Measurements from ENCODE around the gene BLOC1S3. TPM values are rescaled to one million over a fixed set of nuclear protein-coding genes. Genes with fewer than 3 reads are reported as not detected.

Gene BLOC1S3
- total and polyA plus RNA-seq, 2 of the 13 experiments (the other 11 are each of a cell fraction or from before 2014, with no cell fraction given), result 4.3 to 4.8 TPM

DNA sequence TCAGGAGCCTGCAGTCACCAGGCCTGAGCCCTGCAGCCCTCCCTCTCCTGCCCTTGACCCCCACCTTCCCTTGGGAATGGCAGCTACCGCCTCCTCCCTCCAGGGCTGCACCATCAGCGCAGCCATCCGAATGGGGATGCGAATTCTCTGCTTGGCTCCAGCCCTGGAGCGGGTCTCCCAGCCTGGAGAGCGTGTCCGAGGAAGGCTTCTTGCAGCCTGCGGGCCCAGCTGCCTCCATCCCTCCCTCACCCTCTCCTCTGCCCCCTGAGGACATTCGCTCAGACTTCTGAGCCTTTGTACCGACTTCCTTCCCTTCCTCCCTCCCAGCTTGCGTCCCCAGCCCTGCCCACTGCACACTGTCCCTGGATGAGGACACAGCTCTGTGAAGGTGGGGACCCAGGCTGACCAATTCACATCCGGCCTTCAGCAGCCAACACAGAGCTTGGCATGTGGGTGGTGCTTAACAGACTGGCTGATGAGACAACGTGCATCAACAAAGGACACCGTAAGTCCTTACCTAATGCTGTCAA, 11.8 kb upstream of the BLOC1S3 start (continued):
- no peak for TF ChIP-seq GLI4 (CRISPR knock-in tag; IDR thresholded peaks at IDR 0.05; ENCODE audit: borderline replicate concordance)
- TF ChIP-seq ZNF614 (CRISPR knock-in tag; IDR thresholded peaks at IDR 0.05; ENCODE audit: borderline replicate concordance), result no peak
- no peak for TF ChIP-seq NAIF1 (CRISPR knock-in tag; IDR thresholded peaks at IDR 0.05; ENCODE audit: borderline replicate concordance)
- TF ChIP-seq TAF15 (IDR thresholded peaks at IDR 0.05; ENCODE audit: low read depth, low read length, poor library complexity, severe bottlenecking), result no peak
- no peak for TF ChIP-seq ZNF101 (CRISPR knock-in tag; IDR thresholded peaks at IDR 0.05; ENCODE audit: borderline replicate concordance, low read depth)
- TF ChIP-seq MIER3 (CRISPR knock-in tag; IDR thresholded peaks at IDR 0.05; ENCODE audit: borderline replicate concordance), result no peak
- no peak for TF ChIP-seq DMAP1 (CRISPR knock-in tag; IDR thresholded peaks at IDR 0.05)
- no peak for TF ChIP-seq TMF1 (CRISPR knock-in tag; IDR thresholded peaks at IDR 0.05; ENCODE audit: low read depth)
- no peak for TF ChIP-seq ZFP82 (CRISPR knock-in tag; IDR thresholded peaks at IDR 0.05; ENCODE audit: borderline replicate concordance)
- TF ChIP-seq, protein P1, sequence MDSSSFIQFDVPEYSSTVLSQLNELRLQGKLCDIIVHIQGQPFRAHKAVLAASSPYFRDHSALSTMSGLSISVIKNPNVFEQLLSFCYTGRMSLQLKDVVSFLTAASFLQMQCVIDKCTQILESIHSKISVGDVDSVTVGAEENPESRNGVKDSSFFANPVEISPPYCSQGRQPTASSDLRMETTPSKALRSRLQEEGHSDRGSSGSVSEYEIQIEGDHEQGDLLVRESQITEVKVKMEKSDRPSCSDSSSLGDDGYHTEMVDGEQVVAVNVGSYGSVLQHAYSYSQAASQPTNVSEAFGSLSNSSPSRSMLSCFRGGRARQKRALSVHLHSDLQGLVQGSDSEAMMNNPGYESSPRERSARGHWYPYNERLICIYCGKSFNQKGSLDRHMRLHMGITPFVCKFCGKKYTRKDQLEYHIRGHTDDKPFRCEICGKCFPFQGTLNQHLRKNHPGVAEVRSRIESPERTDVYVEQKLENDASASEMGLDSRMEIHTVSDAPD (CRISPR knock-in tag; IDR thresholded peaks at IDR 0.05), result no peak
- no peak for TF ChIP-seq RNF2 (conservative IDR thresholded peaks at IDR 0.05; ENCODE audit: low read depth)
- TF ChIP-seq, protein P2, sequence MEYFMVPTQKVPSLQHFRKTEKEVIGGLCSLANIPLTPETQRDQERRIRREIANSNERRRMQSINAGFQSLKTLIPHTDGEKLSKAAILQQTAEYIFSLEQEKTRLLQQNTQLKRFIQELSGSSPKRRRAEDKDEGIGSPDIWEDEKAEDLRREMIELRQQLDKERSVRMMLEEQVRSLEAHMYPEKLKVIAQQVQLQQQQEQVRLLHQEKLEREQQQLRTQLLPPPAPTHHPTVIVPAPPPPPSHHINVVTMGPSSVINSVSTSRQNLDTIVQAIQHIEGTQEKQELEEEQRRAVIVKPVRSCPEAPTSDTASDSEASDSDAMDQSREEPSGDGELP (IDR thresholded peaks at IDR 0.05; ENCODE audit: borderline replicate concordance, low read depth), result no peak
- TF ChIP-seq HNRNPL (IDR thresholded peaks at IDR 0.05; ENCODE audit: low read depth, low read length), result no peak
- no peak for TF ChIP-seq ZNF10 (CRISPR knock-in tag; IDR thresholded peaks at IDR 0.05; ENCODE audit: borderline replicate concordance, low read depth)
- TF ChIP-seq, protein P3, sequence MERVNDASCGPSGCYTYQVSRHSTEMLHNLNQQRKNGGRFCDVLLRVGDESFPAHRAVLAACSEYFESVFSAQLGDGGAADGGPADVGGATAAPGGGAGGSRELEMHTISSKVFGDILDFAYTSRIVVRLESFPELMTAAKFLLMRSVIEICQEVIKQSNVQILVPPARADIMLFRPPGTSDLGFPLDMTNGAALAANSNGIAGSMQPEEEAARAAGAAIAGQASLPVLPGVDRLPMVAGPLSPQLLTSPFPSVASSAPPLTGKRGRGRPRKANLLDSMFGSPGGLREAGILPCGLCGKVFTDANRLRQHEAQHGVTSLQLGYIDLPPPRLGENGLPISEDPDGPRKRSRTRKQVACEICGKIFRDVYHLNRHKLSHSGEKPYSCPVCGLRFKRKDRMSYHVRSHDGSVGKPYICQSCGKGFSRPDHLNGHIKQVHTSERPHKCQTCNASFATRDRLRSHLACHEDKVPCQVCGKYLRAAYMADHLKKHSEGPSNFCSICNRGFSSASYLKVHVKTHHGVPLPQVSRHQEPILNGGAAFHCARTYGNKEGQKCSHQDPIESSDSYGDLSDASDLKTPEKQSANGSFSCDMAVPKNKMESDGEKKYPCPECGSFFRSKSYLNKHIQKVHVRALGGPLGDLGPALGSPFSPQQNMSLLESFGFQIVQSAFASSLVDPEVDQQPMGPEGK (CRISPR knock-in tag; IDR thresholded peaks at IDR 0.05), result peak; percentile 43; the same call in 1 of the 2 replicates
- TF ChIP-seq SCMH1 (CRISPR knock-in tag; IDR thresholded peaks at IDR 0.05; ENCODE audit: borderline replicate concordance), result no peak
- TF ChIP-seq ATF1 (CRISPR knock-in tag; IDR thresholded peaks at IDR 0.05), result no peak
- TF ChIP-seq THYN1 (CRISPR knock-in tag; IDR thresholded peaks at IDR 0.05; ENCODE audit: borderline replicate concordance, low read depth), result no peak
- TF ChIP-seq, protein P4, sequence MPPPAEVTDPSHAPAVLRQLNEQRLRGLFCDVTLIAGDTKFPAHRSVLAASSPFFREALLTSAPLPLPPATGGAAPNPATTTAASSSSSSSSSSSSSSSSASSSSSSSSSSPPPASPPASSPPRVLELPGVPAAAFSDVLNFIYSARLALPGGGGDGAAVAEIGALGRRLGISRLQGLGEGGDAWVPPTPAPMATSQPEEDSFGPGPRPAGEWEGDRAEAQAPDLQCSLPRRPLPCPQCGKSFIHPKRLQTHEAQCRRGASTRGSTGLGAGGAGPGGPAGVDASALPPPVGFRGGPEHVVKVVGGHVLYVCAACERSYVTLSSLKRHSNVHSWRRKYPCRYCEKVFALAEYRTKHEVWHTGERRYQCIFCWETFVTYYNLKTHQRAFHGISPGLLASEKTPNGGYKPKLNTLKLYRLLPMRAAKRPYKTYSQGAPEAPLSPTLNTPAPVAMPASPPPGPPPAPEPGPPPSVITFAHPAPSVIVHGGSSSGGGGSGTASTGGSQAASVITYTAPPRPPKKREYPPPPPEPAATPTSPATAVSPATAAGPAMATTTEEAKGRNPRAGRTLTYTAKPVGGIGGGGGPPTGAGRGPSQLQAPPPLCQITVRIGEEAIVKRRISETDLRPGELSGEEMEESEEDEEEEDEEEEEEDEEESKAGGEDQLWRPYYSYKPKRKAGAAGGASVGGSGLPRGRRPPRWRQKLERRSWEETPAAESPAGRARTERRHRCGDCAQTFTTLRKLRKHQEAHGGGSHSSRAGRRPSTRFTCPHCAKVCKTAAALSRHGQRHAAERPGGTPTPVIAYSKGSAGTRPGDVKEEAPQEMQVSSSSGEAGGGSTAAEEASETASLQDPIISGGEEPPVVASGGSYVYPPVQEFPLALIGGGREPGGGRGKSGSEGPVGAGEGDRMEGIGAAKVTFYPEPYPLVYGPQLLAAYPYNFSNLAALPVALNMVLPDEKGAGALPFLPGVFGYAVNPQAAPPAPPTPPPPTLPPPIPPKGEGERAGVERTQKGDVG (CRISPR knock-in tag; IDR thresholded peaks at IDR 0.05; ENCODE audit: borderline replicate concordance), result no peak
- TF ChIP-seq KDM5B (CRISPR knock-in tag; IDR thresholded peaks at IDR 0.05; ENCODE audit: borderline replicate concordance), result no peak; the same call in 1 of the 2 replicates
- no peak for TF ChIP-seq ZNF616 (CRISPR knock-in tag; IDR thresholded peaks at IDR 0.05; ENCODE audit: low read depth)
- TF ChIP-seq, protein P5, sequence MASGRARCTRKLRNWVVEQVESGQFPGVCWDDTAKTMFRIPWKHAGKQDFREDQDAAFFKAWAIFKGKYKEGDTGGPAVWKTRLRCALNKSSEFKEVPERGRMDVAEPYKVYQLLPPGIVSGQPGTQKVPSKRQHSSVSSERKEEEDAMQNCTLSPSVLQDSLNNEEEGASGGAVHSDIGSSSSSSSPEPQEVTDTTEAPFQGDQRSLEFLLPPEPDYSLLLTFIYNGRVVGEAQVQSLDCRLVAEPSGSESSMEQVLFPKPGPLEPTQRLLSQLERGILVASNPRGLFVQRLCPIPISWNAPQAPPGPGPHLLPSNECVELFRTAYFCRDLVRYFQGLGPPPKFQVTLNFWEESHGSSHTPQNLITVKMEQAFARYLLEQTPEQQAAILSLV (CRISPR knock-in tag; IDR thresholded peaks at IDR 0.05; ENCODE audit: borderline replicate concordance), result no peak

Data from HepG2 (cell line).